Measurements from ENCODE around the gene IGF1. TPM values are rescaled to one million over a fixed set of nuclear protein-coding genes. Genes with fewer than 3 reads are reported as not detected.
"Not testable (repeated sequence)": the region's sequence is repeated elsewhere in the genome, so short reads cannot be mapped to it uniquely, and the experiment has no call there.

Gene IGF1
- total RNA-seq, 1 donor from 2014 or later: under 0.01 TPM

DNA sequence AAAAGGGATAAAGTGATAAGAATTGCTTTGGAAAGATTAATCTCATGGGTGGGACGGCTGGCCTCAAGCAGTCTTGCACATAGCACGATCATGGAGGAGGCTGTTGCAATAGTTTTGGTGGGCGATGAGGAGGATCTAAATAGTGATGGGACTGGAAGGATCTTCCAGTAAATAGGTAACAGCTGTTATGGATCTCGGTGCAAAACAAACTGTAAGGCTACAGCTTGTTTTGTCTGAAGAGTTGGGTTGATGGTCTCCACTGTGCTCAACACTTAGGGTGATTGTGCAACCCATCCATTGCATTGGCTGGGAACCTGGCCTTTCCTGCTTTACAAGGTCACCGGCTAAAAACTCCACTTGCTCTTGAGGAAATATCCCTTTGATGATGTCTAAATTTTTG, 21.0 kb downstream of the IGF1 start:
- Histone ChIP-seq H3K4me3 (ENCODE audit: low read depth, low read length) (no peak overlapping the region), H3K27me3 (ENCODE audit: control insufficient read depth, insufficient read depth, low read length) (no peaks in the 10 kb centered on the region), H3K36me3 (ENCODE audit: control insufficient read depth, insufficient read depth, low read length) (no peaks in the 10 kb centered on the region)
- DNase-seq (ENCODE audit: low read depth): no peak
- TF ChIP-seq, protein P1, sequence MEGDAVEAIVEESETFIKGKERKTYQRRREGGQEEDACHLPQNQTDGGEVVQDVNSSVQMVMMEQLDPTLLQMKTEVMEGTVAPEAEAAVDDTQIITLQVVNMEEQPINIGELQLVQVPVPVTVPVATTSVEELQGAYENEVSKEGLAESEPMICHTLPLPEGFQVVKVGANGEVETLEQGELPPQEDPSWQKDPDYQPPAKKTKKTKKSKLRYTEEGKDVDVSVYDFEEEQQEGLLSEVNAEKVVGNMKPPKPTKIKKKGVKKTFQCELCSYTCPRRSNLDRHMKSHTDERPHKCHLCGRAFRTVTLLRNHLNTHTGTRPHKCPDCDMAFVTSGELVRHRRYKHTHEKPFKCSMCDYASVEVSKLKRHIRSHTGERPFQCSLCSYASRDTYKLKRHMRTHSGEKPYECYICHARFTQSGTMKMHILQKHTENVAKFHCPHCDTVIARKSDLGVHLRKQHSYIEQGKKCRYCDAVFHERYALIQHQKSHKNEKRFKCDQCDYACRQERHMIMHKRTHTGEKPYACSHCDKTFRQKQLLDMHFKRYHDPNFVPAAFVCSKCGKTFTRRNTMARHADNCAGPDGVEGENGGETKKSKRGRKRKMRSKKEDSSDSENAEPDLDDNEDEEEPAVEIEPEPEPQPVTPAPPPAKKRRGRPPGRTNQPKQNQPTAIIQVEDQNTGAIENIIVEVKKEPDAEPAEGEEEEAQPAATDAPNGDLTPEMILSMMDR (IDR thresholded peaks at IDR 0.05; ENCODE audit: insufficient read depth, low read length, poor library complexity, severe bottlenecking): no peak

DNA sequence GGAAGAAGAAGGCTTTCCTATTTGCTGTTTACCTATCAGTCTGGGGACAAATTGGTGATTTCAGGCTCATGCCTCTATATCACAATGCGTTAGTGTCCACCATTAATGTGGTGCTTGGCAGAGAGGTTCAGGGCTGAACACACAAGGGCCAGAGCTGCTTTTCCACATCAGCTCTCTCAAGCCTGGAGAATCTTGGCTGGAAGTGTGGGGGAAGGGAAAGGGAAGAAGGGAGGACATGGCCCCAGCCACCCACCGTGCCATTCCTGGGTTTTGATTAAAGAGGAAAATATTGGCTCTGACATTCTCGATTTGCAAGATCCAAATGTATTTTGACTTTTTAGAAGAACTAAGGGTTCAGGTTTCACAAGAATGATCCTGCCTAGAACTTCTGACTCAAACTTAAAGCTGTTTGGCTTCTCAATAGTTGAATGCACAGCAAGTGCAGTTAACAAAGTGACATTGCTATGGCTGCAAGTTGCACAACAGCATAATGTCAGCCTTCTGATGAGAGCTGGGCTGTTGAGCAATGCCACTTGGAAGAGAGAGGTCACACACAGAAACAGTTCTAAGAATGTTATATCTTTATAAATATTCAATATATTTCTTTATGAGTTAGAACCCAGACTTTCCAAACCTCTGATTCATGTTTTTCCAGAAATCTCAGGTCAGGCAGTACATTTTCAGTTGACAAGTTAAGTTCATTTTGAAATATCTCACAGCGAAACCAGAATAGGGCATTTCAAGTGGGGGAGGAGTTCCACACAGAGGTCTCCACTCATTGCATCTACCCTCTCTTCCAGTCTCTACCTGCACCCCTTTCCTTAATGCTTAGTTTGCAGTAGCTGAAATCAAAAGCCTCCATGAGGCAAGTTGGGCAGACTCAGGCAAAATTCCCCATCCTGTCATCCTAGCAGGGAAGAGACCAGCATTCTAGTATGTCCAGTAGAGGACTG, 25.3 kb downstream of the IGF1 start:
- TF ChIP-seq, protein P1 (IDR thresholded peaks at IDR 0.05; ENCODE audit: insufficient read depth, low read length, poor library complexity, severe bottlenecking): no peak
- no peak for DNase-seq (ENCODE audit: low read depth)
- no peaks in the 10 kb centered on the region for H3K27me3 ChIP-seq (ENCODE audit: control insufficient read depth, insufficient read depth, low read length)

DNA sequence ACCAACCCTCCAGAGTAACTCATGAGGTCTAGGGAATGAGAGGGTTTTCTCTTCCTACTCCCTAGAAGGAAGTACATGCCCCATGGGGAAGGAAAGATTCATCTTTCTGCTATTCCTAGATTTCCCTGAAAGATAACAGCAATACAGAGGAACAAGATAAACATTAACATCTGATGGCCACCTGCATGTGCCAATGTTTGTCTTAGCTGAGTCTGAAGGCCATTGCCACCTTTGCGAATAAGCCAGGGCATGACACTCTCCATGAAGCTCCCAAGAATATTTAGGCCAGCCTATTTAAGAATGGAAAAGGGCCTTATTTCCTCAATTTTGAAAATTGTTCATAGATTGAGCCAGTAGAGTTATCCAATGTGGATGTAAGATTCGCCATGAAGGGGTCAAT, 26.0 kb downstream of the IGF1 start:
- no peak overlapping the region for H3K4me3 ChIP-seq (ENCODE audit: low read depth, low read length)
- TF ChIP-seq, protein P1 (IDR thresholded peaks at IDR 0.05; ENCODE audit: insufficient read depth, low read length, poor library complexity, severe bottlenecking): no peak
- H3K27me3 ChIP-seq (ENCODE audit: control insufficient read depth, insufficient read depth, low read length): no peaks in the 10 kb centered on the region
- no peaks in the 10 kb centered on the region for H3K36me3 ChIP-seq (ENCODE audit: control insufficient read depth, insufficient read depth, low read length)
- DNase-seq (ENCODE audit: low read depth): no peak

More for the DNA sequence above, 25.3 kb downstream of the IGF1 start:
- Histone ChIP-seq H3K36me3 (ENCODE audit: control insufficient read depth, insufficient read depth, low read length) (no peaks in the 10 kb centered on the region), H3K4me3 (ENCODE audit: low read depth, low read length) (no peak overlapping the region)

DNA sequence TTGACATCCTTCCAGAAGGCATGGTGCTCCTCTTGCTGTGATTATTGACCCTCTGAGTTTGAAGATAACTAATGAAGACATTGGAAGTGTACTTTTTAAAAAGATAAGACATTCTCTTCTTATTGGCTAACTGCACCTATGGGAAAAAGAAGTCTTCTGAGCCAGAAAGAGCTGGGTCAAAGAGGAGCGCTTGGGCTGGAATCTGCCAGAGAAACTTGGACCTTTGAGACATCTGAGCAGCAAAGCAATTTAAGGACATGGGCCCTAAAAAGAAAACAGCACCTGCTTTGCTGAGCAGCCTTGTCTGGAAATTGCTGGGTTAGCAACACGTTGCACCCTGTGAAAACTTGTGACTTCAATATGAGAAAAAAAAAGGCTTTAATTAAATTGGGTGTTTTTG, 27.8 kb downstream of the IGF1 start:
- DNase-seq (ENCODE audit: low read depth): no peak
- Histone ChIP-seq H3K27me3 (ENCODE audit: control insufficient read depth, insufficient read depth, low read length) (no peaks in the 10 kb centered on the region), H3K36me3 (ENCODE audit: control insufficient read depth, insufficient read depth, low read length) (no peaks in the 10 kb centered on the region), H3K4me3 (ENCODE audit: low read depth, low read length) (no peak overlapping the region)
- TF ChIP-seq, protein P1 (IDR thresholded peaks at IDR 0.05; ENCODE audit: insufficient read depth, low read length, poor library complexity, severe bottlenecking): no peak

DNA sequence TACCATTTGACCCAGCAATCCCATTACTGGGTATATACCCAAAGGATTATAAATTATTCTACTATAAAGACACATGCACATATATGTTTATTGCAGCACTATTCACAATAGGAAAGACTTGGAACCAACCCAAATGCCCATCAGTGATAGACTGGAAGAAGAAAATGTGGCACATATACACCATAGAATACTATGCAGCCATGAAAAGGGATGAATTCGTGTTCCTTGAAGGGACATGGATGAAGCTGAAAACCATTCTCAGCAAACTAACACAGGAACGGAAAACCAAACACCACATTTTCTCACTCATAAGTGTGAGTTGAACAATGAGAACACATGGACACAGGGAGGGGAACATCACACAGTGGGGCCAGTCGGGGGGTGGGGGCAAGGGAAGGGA, 31.3 kb downstream of the IGF1 start:
- H3K36me3 ChIP-seq (ENCODE audit: control insufficient read depth, insufficient read depth, low read length); DNase-seq (ENCODE audit: low read depth); H3K27me3 ChIP-seq (ENCODE audit: control insufficient read depth, insufficient read depth, low read length); H3K4me3 ChIP-seq (ENCODE audit: low read depth, low read length): not testable (repeated sequence)

DNA sequence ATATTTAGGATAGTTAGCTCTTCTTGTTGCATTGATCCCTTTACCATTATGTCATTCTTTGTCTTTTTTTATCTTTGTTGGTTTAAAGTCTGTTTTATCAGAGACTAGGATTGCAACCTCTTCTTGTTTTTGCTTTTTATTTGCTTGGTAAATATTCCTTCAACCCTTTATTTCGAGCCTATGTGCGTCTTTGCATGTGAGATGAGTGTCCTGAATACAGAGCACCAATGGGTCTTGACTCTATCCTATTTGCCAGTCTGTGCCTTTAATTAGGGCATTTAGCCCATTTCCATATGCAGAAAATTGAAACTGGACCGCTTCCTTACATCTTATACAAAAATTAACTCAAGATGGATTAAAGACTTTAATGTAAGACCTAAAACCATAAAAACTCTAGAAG, 32.9 kb downstream of the IGF1 start:
- DNase-seq (ENCODE audit: low read depth); H3K27me3 ChIP-seq (ENCODE audit: control insufficient read depth, insufficient read depth, low read length); H3K4me3 ChIP-seq (ENCODE audit: low read depth, low read length): not testable (repeated sequence)

DNA sequence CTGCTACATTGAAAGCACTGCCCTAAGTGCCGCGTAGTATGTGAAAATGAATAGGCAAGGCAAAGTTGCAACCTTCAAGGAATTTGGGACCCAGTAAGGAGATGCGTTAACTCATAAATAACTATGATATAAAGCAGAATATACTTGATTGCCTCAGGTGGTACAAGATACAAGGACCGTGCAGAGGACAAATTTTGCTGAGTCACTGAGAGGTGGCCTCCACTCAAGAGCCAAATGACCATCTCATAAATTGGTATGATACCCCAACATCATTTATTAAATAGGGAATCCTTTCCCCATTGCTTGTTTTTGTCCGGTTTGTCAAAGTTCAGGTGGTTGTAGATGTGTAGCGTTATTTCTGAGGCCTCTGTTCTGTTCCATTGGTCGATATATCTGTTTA, 35.7 kb downstream of the IGF1 start:
- DNase-seq (ENCODE audit: low read depth): no peak
- no peaks in the 10 kb centered on the region for H3K27me3 ChIP-seq (ENCODE audit: control insufficient read depth, insufficient read depth, low read length)
- TF ChIP-seq, protein P1 (IDR thresholded peaks at IDR 0.05; ENCODE audit: insufficient read depth, low read length, poor library complexity, severe bottlenecking): no peak
- H3K36me3 ChIP-seq (ENCODE audit: control insufficient read depth, insufficient read depth, low read length): no peaks in the 10 kb centered on the region
- no peak overlapping the region for H3K4me3 ChIP-seq (ENCODE audit: low read depth, low read length)

More for the DNA sequence above, 32.9 kb downstream of the IGF1 start:
- not testable (repeated sequence) for H3K36me3 ChIP-seq (ENCODE audit: control insufficient read depth, insufficient read depth, low read length)

All from kidney epithelial cell (primary cell).